ENCODE results near the gene SUSD3.

The SUSD3 gene

GRCh38 chr9:93128715-93129224 is 70.3 kb downstream of the SUSD3 start:
- TF ChIP-seq CTCF (conservative IDR thresholded peaks at IDR 0.05; ENCODE audit: low read depth) = no peak
- no peak for DNase-seq (ENCODE audit: low spot score)
- ChIA-PET POLR2A (ENCODE audit: low non-redundant PET) (no interaction called here), CTCF (interaction anchor here (1.4 kb wide), 1 partner anchor 9 kb away, joined by 4 read pairs; no protein-coding TSS in a partner anchor)
- peak overlapping the region; percentile 94 for H3K27ac ChIP-seq

- ChIA-PET CTCF (interaction anchor here (1.4 kb wide), 1 partner anchor 9 kb away, joined by 4 read pairs; no protein-coding TSS in a partner anchor), POLR2A (ENCODE audit: low non-redundant PET) (no interaction called here)
- no peak for DNase-seq (ENCODE audit: low spot score)
- H3K27ac ChIP-seq = peak overlapping the region; percentile 94
- TF ChIP-seq CTCF (conservative IDR thresholded peaks at IDR 0.05; ENCODE audit: low read depth) = no peak
These were observed 70.8 kb downstream of the SUSD3 start for GRCh38 chr9:93129286-93129685.

GRCh38 chr9:93129691-93130500 is 71.4 kb downstream of the SUSD3 start:
- POLR2A ChIA-PET (ENCODE audit: low non-redundant PET) = no interaction called here
- DNase-seq (ENCODE audit: low spot score) = no peak
- TF ChIP-seq CTCF (conservative IDR thresholded peaks at IDR 0.05; ENCODE audit: low read depth) = no peak
- CTCF ChIA-PET = interaction anchor here (0.6 to 1.4 kb wide), 2 partner anchors 10 to 30 kb away, joined by 4 read pairs; no protein-coding TSS in a partner anchor
- H3K27ac ChIP-seq = peak overlapping the region; percentile 94

GRCh38 chr9:93130861-93131481 is 72.5 kb downstream of the SUSD3 start:
- peak overlapping the region; percentile 94 for H3K27ac ChIP-seq
- ChIA-PET POLR2A (ENCODE audit: low non-redundant PET) (no interaction called here), CTCF (interaction anchor here (0.6 to 0.7 kb wide), 2 partner anchors 20 to 28 kb away, joined by 3 to 4 read pairs; no protein-coding TSS in a partner anchor)
- no peak for TF ChIP-seq CTCF (conservative IDR thresholded peaks at IDR 0.05; ENCODE audit: low read depth)
- DNase-seq (ENCODE audit: low spot score) = no peak

- ChIA-PET POLR2A (ENCODE audit: low non-redundant PET) (no interaction called here), CTCF (interaction anchor here (0.5 to 0.7 kb wide), 2 partner anchors 21 to 298 kb away, joined by 3 read pairs; no protein-coding TSS in a partner anchor)
These were observed 73.2 kb downstream of the SUSD3 start for GRCh38 chr9:93131599-93132286.

More at GRCh38 chr9:93131599-93132286, 73.2 kb downstream of the SUSD3 start:
- DNase-seq (ENCODE audit: low spot score) = no peak
- TF ChIP-seq CTCF (conservative IDR thresholded peaks at IDR 0.05; ENCODE audit: low read depth) = no peak
- peak overlapping the region; percentile 94 for H3K27ac ChIP-seq
